Inferior parietal cortex (tissue), 1 donor: ENCODE results near the gene MEP1B.

Source experiments
- DNase-seq: peaks from one replicate; pipeline ENCODE4 v3.0.0-alpha.2; 2016; ENCODE audit errors: extremely low spot score

Gene MEP1B

GRCh38 chr18:32267463-32267862 lies 77.6 kb downstream of the MEP1B start:
- no peak for DNase-seq
